Stimulated activated CD8-positive, alpha-beta memory T cell treated with anti-CD3 and anti-CD28 coated beads, Interleukin-15, amount 100 ng/mL, for 24 hours (primary cell): Measurements from ENCODE around the gene COMMD7.

Experiments used
- DNase-seq: peaks from one replicate; pipeline ENCODE4 v3.0.0-alpha.2; 2020; ENCODE audit warnings: low read depth

Gene COMMD7

GRCh38 chr20:32675223-32675975, 67.9 kb downstream of the COMMD7 start:
- DNase-seq: no peak

GRCh38 chr20:32674362-32674789, 68.9 kb downstream of the COMMD7 start:
- peak; percentile 49 for DNase-seq

GRCh38 chr20:32672982-32673851, 70.0 kb downstream of the COMMD7 start:
- DNase-seq: peak; percentile 13

- DNase-seq: no peak
Measured at GRCh38 chr20:32672394-32672981, 70.8 kb downstream of the COMMD7 start.

- DNase-seq: no peak
Measured at GRCh38 chr20:32670773-32671455, 72.4 kb downstream of the COMMD7 start.

DNA sequence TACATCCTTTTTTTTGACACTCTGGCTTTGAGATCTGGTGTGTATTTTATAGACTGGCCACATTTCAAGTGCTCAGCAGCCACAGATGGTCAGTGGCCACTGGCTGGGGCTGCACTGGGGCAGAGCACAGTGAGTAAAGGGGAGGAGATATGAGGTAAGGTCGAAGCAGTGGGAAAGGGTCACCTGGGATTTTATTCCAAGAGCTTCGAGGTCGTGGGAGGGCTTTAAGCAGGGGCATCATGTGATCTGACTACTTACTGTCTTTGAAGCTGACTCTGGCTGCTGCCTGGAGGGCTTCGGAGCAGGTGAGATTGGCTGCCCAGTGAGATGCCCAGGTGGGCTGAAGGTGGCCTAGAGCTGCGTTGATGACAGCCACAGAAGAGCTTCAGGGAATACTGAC, 76.2 kb downstream of the COMMD7 start:
- DNase-seq: no peak

GRCh38 chr20:32664678-32665159, 78.5 kb downstream of the COMMD7 start:
- no peak for DNase-seq

DNA sequence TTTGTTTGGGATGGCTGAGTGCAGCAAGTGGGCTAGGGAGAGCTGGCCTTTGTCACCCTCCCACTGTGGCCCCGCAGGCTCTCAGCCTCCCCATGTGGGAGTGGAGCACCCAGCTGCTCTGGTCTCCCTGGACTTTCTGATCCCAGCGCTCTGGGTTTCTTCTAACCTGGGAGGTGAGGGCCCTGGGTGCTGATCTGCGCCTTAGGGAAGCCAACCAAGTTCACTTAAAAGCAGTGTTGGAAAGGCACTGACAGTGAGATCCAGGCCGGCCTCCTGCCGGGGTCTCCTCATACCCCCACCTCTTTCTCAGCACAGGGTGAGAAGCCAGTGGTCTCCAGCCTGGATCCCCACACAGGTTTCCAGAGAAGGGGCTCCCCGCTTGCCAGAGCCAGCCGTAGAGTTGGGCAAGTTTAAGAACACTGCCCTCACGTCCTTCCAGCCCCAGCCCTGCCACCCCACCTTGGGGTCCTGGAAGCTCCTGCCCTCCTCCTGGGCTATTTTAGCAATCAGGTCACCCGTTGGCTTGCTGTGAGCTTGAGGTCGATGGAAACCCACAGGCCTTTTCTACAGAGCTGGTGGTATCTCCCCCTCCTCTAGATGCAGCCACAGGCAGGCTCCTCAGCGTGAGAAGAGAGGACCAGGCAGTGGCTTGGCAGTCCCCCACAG, 79.1 kb downstream of the COMMD7 start:
- DNase-seq: no peak

DNA sequence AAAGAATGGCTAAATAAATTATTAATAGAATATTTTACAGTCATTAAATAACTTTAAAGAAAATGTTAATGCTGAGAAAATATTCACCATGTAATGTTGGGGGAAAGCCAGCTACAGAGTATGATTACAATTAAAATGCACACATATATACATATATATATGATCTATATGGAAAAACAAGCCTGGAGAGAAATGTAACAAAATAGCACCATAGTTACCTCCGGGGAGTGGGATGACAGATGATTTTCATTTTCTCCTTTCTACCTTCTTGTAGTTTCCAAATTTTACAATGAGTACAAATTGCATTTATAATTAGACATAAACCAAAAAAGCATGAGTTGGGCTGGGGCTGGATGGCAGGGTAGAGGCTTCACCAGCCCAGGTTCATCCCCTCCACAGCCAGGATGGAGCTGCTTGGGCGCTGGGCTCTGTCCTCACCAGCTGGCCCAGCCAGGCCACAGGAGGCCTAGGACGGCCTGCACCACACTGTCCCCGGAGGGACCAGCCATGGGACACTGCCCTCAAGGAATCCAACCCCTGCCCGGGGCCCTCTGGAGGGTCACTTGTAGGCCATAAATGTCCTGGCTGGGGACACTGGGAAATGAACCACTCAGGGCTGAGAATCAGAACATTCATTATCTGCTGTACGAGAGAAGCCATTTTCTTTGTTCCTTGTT, 79.8 kb downstream of the COMMD7 start:
- no peak for DNase-seq

- DNase-seq: no peak
Measured at GRCh38 chr20:32661820-32662528, 81.3 kb downstream of the COMMD7 start.

DNA sequence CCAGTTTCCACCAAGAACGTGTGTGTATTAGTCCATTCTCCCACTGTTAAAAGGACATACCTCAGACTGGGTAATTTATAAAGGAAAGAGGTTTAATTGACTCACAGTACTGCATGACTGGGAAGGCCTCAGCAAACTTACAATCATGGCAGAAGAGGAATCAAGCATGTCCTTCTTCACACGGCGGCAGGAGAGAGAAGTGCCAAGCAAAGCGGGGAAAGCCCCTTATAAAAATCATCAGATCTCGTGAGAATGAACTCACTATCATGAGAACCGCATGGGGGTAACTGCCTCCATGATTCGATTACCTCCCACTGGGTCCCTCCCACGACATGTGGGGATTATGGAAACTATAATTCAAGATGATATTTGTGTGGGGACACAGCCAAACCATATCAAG, 82.6 kb downstream of the COMMD7 start:
- DNase-seq: no peak

DNA sequence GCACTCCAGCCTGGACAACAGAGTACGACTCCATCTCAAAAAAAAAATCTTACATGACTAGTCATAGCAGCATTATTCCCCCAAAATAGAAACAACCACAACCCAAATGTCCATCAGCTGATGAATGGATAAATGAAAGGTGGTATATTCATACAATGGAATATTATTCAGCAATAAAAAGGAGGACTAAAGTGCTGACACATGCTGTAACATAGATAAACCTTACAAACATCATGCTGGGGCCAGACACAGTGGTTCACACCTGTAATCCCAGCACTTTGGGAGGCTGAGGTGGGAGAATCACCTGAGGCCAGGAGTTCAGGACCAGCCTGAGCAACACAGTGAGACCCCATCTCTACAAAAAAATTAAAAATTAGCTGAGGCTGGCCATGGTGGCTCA, 86.4 kb downstream of the COMMD7 start:
- no peak for DNase-seq

- DNase-seq: no peak
Measured at GRCh38 chr20:32655903-32656512, 87.3 kb downstream of the COMMD7 start.

DNA sequence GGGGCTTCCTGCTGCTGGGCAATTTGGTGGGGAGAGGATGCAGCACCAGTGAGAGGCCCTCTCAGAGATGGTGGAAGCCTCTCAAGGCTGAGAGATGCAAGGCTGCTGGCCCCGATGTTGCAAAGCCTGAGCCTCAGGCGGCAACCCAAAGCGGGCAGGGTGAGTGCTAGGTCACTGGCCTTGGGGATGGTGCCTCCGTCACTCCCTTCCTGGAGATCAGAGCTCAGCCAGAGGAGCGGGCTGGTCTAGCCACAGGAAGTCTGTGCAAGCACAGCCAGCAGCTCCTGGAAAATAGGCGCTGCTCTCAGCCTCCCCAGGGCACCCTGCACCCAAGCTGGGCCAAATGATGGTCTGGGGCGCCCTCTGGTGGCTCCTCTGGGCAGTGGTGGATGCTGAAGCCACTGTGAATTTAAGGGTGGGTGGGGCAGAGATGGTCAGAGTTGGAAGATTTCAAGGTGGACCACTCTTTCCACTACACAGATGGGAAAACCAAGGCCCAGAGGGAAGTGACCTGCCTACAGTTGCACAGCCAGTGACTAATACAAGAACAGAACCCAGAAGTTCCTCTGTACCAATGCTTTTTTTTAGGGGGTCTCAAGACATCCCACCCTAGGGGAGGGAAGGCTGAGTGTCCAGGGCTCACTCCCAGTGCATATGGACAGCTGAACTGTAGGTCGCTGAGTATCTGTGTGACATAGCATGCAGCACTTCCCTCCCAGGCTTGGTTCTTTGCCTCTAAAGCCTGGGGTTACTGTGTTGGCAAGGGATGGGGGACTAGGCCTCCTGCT, 90.3 kb downstream of the COMMD7 start:
- DNase-seq: peak; percentile 81
